ENCODE measurements around the gene SLC27A3.

The SLC27A3 gene

GRCh38 chr1:153733970-153734369, 41.2 kb upstream of the SLC27A3 start:
- intact Hi-C loops (cut with DNase I; ENCODE audit: low total_unique reads): no loop called here
- H3K4me1 ChIP-seq: peaks cover 0 to 61% (median 32%) of the 10 kb centered on the region in 4 donors
- peaks cover 0 to 14% (median 1%) of the 10 kb centered on the region in 3 donors for H3K36me3 ChIP-seq
- no peak overlapping the region for H3K4me3 ChIP-seq
- no peak for DNase-seq
- no peak for TF ChIP-seq CTCF (IDR thresholded peaks at IDR 0.05)
- H3K27me3 ChIP-seq: no peaks in the 10 kb centered on the region
- no peaks in the 10 kb centered on the region for H3K9me3 ChIP-seq
- H3K27ac ChIP-seq: peak overlapping the region; percentile 27 to 30

- H3K9me3 ChIP-seq: no peaks in the 10 kb centered on the region
- H3K27ac ChIP-seq: peak overlapping the region; percentile 27 to 30
- H3K4me1 ChIP-seq: peaks cover 0 to 55% (median 28%) of the 10 kb centered on the region in 4 donors
- H3K27me3 ChIP-seq: no peaks in the 10 kb centered on the region
- TF ChIP-seq CTCF (IDR thresholded peaks at IDR 0.05): no peak
- peaks cover 0 to 19% (median 7%) of the 10 kb centered on the region in 3 donors for H3K36me3 ChIP-seq
- intact Hi-C loops (cut with DNase I; ENCODE audit: low total_unique reads): no loop called here
- no peak for DNase-seq
- H3K4me3 ChIP-seq: no peak overlapping the region
Measured at GRCh38 chr1:153734396-153735089, 40.7 kb upstream of the SLC27A3 start.

- H3K4me1 ChIP-seq: peaks cover 0 to 50% (median 23%) of the 10 kb centered on the region in 4 donors
- H3K36me3 ChIP-seq: peaks cover 0 to 24% (median 8%) of the 10 kb centered on the region in 3 donors
- intact Hi-C loops (cut with DNase I; ENCODE audit: low total_unique reads): no loop called here
- H3K4me3 ChIP-seq: no peak overlapping the region
- DNase-seq: no peak
- peak overlapping the region in 1 of 2 donors; percentile 30 for H3K27ac ChIP-seq
- no peaks in the 10 kb centered on the region for H3K9me3 ChIP-seq
- no peak for TF ChIP-seq CTCF (IDR thresholded peaks at IDR 0.05)
- H3K27me3 ChIP-seq: no peaks in the 10 kb centered on the region
Measured at GRCh38 chr1:153735090-153735420, 40.2 kb upstream of the SLC27A3 start.

- Histone ChIP-seq H3K4me3 (no peak overlapping the region), H3K27ac (peak overlapping the region; percentile 65 to 78), H3K9me3 (no peaks in the 10 kb centered on the region), H3K27me3 (no peaks in the 10 kb centered on the region), H3K36me3 (peaks cover 18 to 69% (median 52%) of the 10 kb centered on the region in 3 donors), H3K4me1 (peaks cover 0 to 38% (median 17%) of the 10 kb centered on the region in 4 donors)
- intact Hi-C loops (cut with DNase I; ENCODE audit: low total_unique reads): loop anchor here (10.0 kb wide), 1 partner anchor 227 kb away; no protein-coding TSS in a partner anchor
- DNase-seq: no peak
- no peak for TF ChIP-seq CTCF (IDR thresholded peaks at IDR 0.05)
Measured at GRCh38 chr1:153741986-153742385, 33.2 kb upstream of the SLC27A3 start.

GRCh38 chr1:153742411-153743142, 32.6 kb upstream of the SLC27A3 start:
- H3K36me3 ChIP-seq: peaks cover 18 to 75% (median 58%) of the 10 kb centered on the region in 3 donors
- DNase-seq: no peak
- no peaks in the 10 kb centered on the region for H3K9me3 ChIP-seq
- intact Hi-C loops (cut with DNase I; ENCODE audit: low total_unique reads): loop anchor here (10.0 kb wide), 1 partner anchor 228 kb away; no protein-coding TSS in a partner anchor
- no peak for TF ChIP-seq CTCF (IDR thresholded peaks at IDR 0.05)
- no peak overlapping the region for H3K4me3 ChIP-seq
- peak overlapping the region; percentile 65 to 78 for H3K27ac ChIP-seq
- H3K4me1 ChIP-seq: peaks cover 0 to 44% (median 17%) of the 10 kb centered on the region in 4 donors
- H3K27me3 ChIP-seq: no peaks in the 10 kb centered on the region
